ENCODE data around the gene MOCS3.

DNA sequence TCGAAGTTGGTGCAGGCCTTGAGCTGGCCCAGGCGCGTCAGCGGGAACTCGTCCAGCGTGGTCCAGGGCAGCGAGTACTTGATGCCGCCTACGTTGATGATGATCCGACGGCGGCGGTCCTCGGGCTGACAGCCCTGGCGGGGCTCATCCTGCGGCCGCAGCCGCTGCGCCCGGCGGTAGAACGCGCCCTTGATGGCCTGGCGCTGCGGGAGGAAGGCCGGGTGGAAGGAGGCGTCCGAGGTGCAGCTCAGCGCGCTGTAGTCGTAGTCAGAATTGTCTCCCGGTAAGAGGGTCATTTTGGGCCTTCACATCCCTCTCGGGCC lies 51.4 kb downstream of the MOCS3 start:
- TF ChIP-seq, protein P1, sequence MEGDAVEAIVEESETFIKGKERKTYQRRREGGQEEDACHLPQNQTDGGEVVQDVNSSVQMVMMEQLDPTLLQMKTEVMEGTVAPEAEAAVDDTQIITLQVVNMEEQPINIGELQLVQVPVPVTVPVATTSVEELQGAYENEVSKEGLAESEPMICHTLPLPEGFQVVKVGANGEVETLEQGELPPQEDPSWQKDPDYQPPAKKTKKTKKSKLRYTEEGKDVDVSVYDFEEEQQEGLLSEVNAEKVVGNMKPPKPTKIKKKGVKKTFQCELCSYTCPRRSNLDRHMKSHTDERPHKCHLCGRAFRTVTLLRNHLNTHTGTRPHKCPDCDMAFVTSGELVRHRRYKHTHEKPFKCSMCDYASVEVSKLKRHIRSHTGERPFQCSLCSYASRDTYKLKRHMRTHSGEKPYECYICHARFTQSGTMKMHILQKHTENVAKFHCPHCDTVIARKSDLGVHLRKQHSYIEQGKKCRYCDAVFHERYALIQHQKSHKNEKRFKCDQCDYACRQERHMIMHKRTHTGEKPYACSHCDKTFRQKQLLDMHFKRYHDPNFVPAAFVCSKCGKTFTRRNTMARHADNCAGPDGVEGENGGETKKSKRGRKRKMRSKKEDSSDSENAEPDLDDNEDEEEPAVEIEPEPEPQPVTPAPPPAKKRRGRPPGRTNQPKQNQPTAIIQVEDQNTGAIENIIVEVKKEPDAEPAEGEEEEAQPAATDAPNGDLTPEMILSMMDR (IDR thresholded peaks at IDR 0.05 in 2 of 3, conservative IDR thresholded peaks at IDR 0.05 in 1 of 3; ENCODE audit: borderline replicate concordance in 1 of 3, insufficient read depth in 1 of 3, low read depth in 2 of 3, low read length in 2 of 3), result no peak
- TF ChIP-seq YY1 (IDR thresholded peaks at IDR 0.05; ENCODE audit: extremely low read depth, insufficient replicate concordance, low read depth, low read length), result no peak
- no peak for TF ChIP-seq POLR2A (IDR thresholded peaks at IDR 0.05; ENCODE audit: borderline replicate concordance, extremely low read depth, insufficient read depth, insufficient read length)
- TF ChIP-seq POLR2AphosphoS5 (IDR thresholded peaks at IDR 0.05; ENCODE audit: low read depth, low read length), result no peak; the same call in 1 of the 2 replicates
- TF ChIP-seq SIN3A (IDR thresholded peaks at IDR 0.05; ENCODE audit: low read depth), result no peak
- TF ChIP-seq RAD21 (IDR thresholded peaks at IDR 0.05; ENCODE audit: low read depth), result no peak
- no peak for TF ChIP-seq ZNF274 (IDR thresholded peaks at IDR 0.05; ENCODE audit: low read depth, low read length)
- TF ChIP-seq, protein P2, sequence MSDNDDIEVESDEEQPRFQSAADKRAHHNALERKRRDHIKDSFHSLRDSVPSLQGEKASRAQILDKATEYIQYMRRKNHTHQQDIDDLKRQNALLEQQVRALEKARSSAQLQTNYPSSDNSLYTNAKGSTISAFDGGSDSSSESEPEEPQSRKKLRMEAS (IDR thresholded peaks at IDR 0.05), result no peak
